Lower leg skin (tissue), 4 donors: ENCODE data around the gene FLT1. TPM values are rescaled to one million over a fixed set of nuclear protein-coding genes. Genes with fewer than 3 reads are reported as not detected.

Experiments
- DNase-seq, 2 donors: peaks; one replicate each; pipeline ENCODE4 v3.0.0-alpha.2; 2019; ENCODE audit warnings: low spot score in 2 of 2
- H3K4me3 ChIP-seq: fragments of 200-600 bp; sonication (generic); 2 replicates; pipeline ENCODE4 v1.5.1; 2017; ENCODE audit warnings: mild to moderate bottlenecking, low read depth; ENCODE audit not compliant: poor library complexity, severe bottlenecking
- POLR2A ChIP-seq, 2 donors: fragments of 450-650 bp; IDR thresholded peaks; one replicate each; pipeline ENCODE4 v1.6.1; 2016 to 2017; ENCODE audit warnings: antibody characterized with exemption in 2 of 2, mild to moderate bottlenecking in 1 of 2, moderate library complexity in 1 of 2
- WGBS, 2 donors: methylation state at CpG; one replicate each; pipeline ENCODE4 v1.1.5; 2018; 5-methylcytosine and 5-hydroxymethylcytosine counted together
- intact Hi-C: fragments of 100-400 bp; cut with DNase I; formaldehyde crosslinking; loops from one replicate; pipeline ENCODE4 v1.15.0; 2023; ENCODE audit warnings: low total_unique reads
- total RNA-seq, 4 donors: library from RNA; depleted of rRNA; stranded (reverse); fragments of >200 nt; gene quantifications; one replicate each; pipeline ENCODE4 v1.1.0, GENCODE V29; 2016
- TF ChIP-seq, protein P1 (sequence below), 3 donors: fragments of 450-650 bp; IDR thresholded peaks; one replicate each; pipeline ENCODE4 v1.5.1; 2016; ENCODE audit warnings: antibody characterized with exemption in 3 of 3, mild to moderate bottlenecking in 3 of 3, moderate library complexity in 2 of 3

FLT1 gene
- total RNA-seq, 4 donors from 2014 or later = 5.3 to 16.3 (median 9.7) TPM

DNA sequence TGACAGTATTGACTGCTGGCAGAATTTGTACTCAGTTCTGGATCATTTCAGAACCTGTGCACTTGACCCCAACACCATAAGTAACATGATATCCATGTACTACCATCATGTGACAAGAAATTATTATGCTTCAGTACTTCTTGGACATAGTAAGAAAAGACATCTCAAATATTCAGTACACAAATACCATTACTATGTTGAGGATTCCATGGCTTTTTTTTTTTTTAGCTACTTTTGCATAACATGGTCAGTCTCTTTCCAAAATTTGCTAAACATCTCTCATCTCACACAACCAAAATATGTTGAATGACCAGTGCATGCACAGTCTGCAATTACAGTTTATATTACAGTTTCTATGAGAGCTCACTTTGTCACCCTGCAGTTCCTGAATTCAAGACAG, 85.3 kb downstream of the FLT1 start:
- TF ChIP-seq, protein P1, sequence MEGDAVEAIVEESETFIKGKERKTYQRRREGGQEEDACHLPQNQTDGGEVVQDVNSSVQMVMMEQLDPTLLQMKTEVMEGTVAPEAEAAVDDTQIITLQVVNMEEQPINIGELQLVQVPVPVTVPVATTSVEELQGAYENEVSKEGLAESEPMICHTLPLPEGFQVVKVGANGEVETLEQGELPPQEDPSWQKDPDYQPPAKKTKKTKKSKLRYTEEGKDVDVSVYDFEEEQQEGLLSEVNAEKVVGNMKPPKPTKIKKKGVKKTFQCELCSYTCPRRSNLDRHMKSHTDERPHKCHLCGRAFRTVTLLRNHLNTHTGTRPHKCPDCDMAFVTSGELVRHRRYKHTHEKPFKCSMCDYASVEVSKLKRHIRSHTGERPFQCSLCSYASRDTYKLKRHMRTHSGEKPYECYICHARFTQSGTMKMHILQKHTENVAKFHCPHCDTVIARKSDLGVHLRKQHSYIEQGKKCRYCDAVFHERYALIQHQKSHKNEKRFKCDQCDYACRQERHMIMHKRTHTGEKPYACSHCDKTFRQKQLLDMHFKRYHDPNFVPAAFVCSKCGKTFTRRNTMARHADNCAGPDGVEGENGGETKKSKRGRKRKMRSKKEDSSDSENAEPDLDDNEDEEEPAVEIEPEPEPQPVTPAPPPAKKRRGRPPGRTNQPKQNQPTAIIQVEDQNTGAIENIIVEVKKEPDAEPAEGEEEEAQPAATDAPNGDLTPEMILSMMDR (IDR thresholded peaks at IDR 0.05) = no peak
- TF ChIP-seq POLR2A (IDR thresholded peaks at IDR 0.05) = no peak
- DNase-seq = no peak
- intact Hi-C loops = no loop called here
- no peak overlapping the region for H3K4me3 ChIP-seq

DNA sequence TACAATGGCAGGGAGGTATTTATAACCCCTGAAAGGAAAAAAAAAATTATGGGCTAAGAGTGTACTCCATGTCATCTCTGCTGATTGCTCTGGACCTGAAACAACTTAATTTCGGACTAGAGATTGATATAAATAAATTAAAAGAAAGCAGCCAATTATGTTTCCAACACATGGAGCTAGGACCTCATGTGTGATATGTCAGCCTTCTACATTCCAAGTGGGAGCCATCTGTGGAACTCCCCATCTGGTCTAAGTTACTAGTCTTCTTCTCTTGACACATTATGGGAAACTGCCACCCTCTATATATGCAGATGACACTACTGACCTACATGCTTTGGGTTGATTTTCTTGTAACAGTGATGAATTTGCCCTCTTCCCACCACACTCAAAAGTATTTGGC, 86.1 kb downstream of the FLT1 start:
- no peak for DNase-seq
- H3K4me3 ChIP-seq = no peak overlapping the region
- 60 to 63% methylated on average over 1 of the region's 1 CpG for WGBS, 2 donors
- TF ChIP-seq, protein P1 (IDR thresholded peaks at IDR 0.05) = no peak
- intact Hi-C loops = no loop called here

DNA sequence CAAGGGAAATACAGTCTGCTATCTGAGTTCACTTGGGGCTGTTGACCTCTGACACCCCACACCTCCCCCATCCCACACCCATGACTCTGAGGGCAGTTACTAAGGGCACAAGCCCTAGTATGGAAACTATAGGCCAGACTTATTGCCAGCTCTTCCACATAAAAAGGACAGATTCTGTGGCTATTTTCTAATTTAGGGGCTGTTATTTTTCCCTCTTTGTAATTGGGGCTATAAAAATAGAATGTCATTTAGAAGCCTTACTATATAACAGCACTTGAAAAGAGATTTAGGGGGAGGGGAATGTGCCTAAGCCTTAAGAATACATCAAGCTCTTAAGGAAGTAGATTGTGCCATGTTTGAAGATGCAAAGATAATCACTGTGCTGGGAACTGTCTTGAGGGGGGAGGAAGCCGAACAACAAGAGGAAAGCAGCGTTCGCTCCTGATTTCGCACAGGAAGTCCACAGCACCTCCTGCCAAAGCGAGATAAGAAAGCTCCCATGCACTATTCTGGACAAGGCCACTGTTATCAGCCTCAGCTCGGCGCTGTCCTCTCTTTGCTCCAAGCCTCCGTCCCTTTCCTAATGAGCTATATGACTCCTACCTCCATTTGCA, 86.6 kb downstream of the FLT1 start:
- DNase-seq = peak in 1 of 2 donors; percentile 56
- TF ChIP-seq, protein P1 (IDR thresholded peaks at IDR 0.05) = no peak
- TF ChIP-seq POLR2A (IDR thresholded peaks at IDR 0.05) = no peak
- no peak overlapping the region for H3K4me3 ChIP-seq
- 50 to 56% methylated on average over 8 of the region's 8 CpGs for WGBS, 2 donors
- intact Hi-C loops = no loop called here

DNA sequence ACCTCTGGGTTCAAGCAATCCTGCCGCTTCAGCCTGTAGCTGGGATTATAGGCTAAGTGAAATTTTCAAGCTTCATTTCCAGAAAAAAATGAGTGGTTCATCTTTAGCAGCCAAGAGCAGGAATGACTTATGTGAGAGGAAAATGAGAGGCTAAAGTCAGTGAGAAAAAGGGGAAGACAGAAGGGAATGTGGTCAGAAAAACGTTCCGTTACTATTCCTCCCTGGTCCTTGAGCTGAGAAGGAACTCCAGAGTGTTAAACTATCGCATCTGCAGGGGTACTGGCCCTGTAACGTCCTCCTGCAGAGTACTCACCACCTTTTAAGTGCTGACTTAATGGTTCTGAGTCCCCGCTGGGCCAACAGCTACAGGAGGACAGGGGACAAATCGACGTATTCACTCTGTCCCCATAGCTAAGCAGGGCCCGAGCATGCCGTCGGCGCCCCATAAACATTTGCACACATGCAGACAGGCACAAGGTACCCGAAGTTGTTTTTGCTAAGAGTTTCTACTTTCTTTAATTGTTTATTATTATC, 88.1 kb downstream of the FLT1 start:
- WGBS, 2 donors = 81 to 84% methylated on average over 13 of the region's 13 CpGs
- intact Hi-C loops = no loop called here
- no peak overlapping the region for H3K4me3 ChIP-seq
- no peak for DNase-seq
- no peak for TF ChIP-seq POLR2A (IDR thresholded peaks at IDR 0.05)

DNA sequence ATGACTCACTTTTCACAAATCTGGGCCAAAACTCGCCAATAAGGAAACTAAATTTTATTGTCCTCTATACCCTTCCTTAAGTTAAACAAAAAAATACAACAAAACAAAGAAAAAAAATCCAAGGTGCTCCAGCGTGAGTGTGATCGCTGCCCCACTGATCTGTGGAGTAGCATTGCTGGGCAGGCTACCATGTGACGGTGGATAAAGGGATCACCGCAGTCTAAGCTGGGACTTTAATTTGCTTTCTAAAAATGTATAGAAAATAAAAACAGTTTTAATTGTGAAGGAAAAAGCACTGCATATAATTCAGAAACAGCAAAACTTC, 92.9 kb downstream of the FLT1 start:
- no peak overlapping the region for H3K4me3 ChIP-seq
- TF ChIP-seq POLR2A (IDR thresholded peaks at IDR 0.05) = no peak
- TF ChIP-seq, protein P1 (IDR thresholded peaks at IDR 0.05) = no peak
- no peak for DNase-seq
- intact Hi-C loops = no loop called here
- WGBS, 2 donors = 62 to 73% methylated on average over 5 of the region's 5 CpGs

DNA sequence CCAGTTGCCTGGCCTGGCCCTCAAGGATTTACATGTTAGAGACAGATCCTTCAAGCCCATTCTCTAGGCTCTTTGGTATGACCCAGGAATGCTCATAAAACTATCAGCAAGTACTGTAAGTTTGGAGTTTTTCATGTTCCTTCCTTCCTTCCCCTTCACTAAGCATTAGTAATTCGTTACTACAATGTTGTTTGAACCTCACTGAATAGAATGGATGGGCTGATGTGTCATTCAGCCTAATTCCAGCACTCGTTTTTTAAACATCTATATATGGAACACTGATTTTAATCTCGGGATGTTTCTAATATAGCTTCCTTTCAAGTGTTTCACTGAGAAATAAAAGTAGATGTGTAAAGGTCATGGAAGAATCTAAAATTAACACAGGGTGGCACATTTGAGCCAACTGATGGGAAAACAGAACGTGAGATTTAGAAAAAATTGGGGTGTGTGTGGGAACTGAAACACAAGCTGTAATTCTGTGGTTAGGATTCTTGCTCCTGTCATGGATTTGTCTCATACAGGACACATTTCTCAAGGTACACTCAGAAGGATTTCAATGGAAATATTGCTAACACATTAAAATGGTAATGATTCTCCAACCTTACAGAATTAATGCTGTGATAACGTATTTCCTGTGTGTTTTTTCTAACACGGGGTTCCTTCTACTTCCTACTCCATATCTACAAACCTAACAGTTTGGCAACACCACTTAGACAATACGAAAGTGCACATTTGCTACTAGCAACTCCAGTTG, 93.4 kb downstream of the FLT1 start:
- intact Hi-C loops = no loop called here
- TF ChIP-seq, protein P1 (IDR thresholded peaks at IDR 0.05) = no peak
- no peak for TF ChIP-seq POLR2A (IDR thresholded peaks at IDR 0.05)
- WGBS, 2 donors = 28 to 31% methylated on average over 7 of the region's 7 CpGs
- DNase-seq = no peak
- H3K4me3 ChIP-seq = no peak overlapping the region
